WTC11 (cell line): Measurements from ENCODE around the gene SH3BP4.

Experiments used
- CBFB ChIP-seq: sonication (generic); formaldehyde crosslinking; IDR thresholded peaks from 2 replicates; pipeline ENCODE4 v1.8.1; 2022; ENCODE audit warnings: mild to moderate bottlenecking, low read depth, missing genetic modification reagents
- EMX1 ChIP-seq: fragments of 250-450 bp; sonication (Bioruptor Pico); IDR thresholded peaks from 2 replicates; pipeline ENCODE4 v1.8.0; 2021; ENCODE audit warnings: mild to moderate bottlenecking
- FOXJ3 ChIP-seq: sonication (generic); formaldehyde crosslinking; IDR thresholded peaks from 2 replicates; pipeline ENCODE4 v1.9.0; 2021; ENCODE audit warnings: missing genetic modification reagents, mild to moderate bottlenecking, borderline replicate concordance
- JUN ChIP-seq: sonication (generic); formaldehyde crosslinking; IDR thresholded peaks from 2 replicates; pipeline ENCODE4 v1.8.0; 2023; ENCODE audit warnings: mild to moderate bottlenecking, missing genetic modification reagents
- MXD4 ChIP-seq: fragments of 250-450 bp; sonication (Bioruptor Pico); IDR thresholded peaks from 2 replicates; pipeline ENCODE4 v1.8.0; 2021; ENCODE audit warnings: mild to moderate bottlenecking, moderate library complexity, borderline replicate concordance
- PRDM15 ChIP-seq: sonication (generic); formaldehyde crosslinking; IDR thresholded peaks from 2 replicates; pipeline ENCODE4 v1.8.0; 2022; ENCODE audit warnings: missing genetic modification reagents
- TP53 ChIP-seq: sonication (generic); formaldehyde crosslinking; IDR thresholded peaks from 2 replicates; pipeline ENCODE4 v1.8.1; 2023; ENCODE audit warnings: mild to moderate bottlenecking, missing genetic modification reagents
- ZNF138 ChIP-seq: sonication (generic); formaldehyde crosslinking; conservative IDR thresholded peaks from 2 replicates; pipeline ENCODE4 v1.8.1; 2022; ENCODE audit warnings: mild to moderate bottlenecking, moderate library complexity, missing genetic modification reagents
- ZNF396 ChIP-seq: fragments of 250-450 bp; sonication (Bioruptor Pico); IDR thresholded peaks from 2 replicates; pipeline ENCODE4 v1.8.0; 2021; ENCODE audit warnings: mild to moderate bottlenecking, moderate library complexity, borderline replicate concordance
- ZNF423 ChIP-seq: fragments of 250-450 bp; sonication (Bioruptor Pico); IDR thresholded peaks from 2 replicates; pipeline ENCODE4 v2.1.2; 2022; ENCODE audit warnings: mild to moderate bottlenecking, moderate library complexity
- TF ChIP-seq, protein P1 (sequence below): fragments of 200-600 bp; IDR thresholded peaks from 2 replicates; pipeline ENCODE4 v1.8.0; 2022; ENCODE audit warnings: antibody characterized with exemption
- TF ChIP-seq, protein P2 (sequence below): sonication (generic); formaldehyde crosslinking; IDR thresholded peaks from 2 replicates; pipeline ENCODE4 v1.8.1; 2022; ENCODE audit warnings: mild to moderate bottlenecking, moderate library complexity, missing genetic modification reagents
- TF ChIP-seq, protein P3 (sequence below): sonication (generic); formaldehyde crosslinking; IDR thresholded peaks from 2 replicates; pipeline ENCODE4 v1.8.0; 2022; ENCODE audit warnings: mild to moderate bottlenecking, missing genetic modification reagents

DNA sequence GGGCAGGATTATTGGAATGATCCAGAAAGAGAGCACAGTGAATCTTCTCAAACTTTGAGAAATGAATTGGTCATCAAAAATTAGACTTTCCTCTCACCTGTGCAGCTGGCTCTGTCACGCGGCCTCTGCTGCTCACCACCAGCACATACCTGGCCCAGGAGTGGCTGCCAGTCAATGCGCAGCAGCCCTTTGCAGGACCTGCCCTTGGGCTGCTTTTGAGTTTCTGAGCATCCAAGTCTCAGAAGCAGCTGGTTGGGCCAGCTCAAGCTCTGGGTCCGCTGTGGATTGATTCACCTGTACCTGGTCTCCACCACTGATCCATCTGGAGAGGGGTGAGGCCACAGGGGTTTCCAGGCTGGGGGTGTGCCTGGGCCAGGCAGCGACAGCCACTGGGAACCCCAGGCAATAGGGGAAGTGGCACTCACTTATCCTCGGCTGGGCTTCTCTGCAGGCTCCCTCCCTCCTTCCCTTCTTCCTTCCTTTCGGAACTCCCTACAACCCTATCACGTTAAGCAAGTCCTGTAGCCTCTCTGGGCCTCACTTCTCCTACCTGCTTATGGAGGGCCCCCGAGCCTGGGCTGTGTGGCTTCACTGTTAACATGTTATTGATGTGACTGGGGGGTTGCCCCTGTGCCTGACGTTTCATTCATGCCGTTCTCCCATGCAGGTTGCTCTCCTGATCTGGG is 48.1 kb downstream of the SH3BP4 start:
- TF ChIP-seq, protein P1, sequence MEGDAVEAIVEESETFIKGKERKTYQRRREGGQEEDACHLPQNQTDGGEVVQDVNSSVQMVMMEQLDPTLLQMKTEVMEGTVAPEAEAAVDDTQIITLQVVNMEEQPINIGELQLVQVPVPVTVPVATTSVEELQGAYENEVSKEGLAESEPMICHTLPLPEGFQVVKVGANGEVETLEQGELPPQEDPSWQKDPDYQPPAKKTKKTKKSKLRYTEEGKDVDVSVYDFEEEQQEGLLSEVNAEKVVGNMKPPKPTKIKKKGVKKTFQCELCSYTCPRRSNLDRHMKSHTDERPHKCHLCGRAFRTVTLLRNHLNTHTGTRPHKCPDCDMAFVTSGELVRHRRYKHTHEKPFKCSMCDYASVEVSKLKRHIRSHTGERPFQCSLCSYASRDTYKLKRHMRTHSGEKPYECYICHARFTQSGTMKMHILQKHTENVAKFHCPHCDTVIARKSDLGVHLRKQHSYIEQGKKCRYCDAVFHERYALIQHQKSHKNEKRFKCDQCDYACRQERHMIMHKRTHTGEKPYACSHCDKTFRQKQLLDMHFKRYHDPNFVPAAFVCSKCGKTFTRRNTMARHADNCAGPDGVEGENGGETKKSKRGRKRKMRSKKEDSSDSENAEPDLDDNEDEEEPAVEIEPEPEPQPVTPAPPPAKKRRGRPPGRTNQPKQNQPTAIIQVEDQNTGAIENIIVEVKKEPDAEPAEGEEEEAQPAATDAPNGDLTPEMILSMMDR, result no peak
- no peak for TF ChIP-seq ZNF138
- TF ChIP-seq MXD4 (CRISPR knock-in tag), result no peak
- TF ChIP-seq, protein P2, sequence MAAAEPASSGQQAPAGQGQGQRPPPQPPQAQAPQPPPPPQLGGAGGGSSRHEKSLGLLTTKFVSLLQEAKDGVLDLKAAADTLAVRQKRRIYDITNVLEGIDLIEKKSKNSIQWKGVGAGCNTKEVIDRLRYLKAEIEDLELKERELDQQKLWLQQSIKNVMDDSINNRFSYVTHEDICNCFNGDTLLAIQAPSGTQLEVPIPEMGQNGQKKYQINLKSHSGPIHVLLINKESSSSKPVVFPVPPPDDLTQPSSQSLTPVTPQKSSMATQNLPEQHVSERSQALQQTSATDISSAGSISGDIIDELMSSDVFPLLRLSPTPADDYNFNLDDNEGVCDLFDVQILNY (CRISPR knock-in tag), result no peak
- no peak for TF ChIP-seq TP53
- no peak for TF ChIP-seq ZNF396 (CRISPR knock-in tag)
- no peak for TF ChIP-seq PRDM15 (CRISPR knock-in tag)
- TF ChIP-seq FOXJ3, result no peak
- TF ChIP-seq JUN, result no peak
- TF ChIP-seq EMX1 (CRISPR knock-in tag), result no peak
- TF ChIP-seq, protein P3, sequence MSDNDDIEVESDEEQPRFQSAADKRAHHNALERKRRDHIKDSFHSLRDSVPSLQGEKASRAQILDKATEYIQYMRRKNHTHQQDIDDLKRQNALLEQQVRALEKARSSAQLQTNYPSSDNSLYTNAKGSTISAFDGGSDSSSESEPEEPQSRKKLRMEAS, result no peak
- TF ChIP-seq ZNF423 (CRISPR knock-in tag), result no peak
- TF ChIP-seq CBFB (CRISPR knock-in tag), result no peak
